Neural crest cell (in vitro differentiated cells): Measurements from ENCODE around the gene MYH15. TPM values are rescaled to one million over a fixed set of nuclear protein-coding genes. Genes with fewer than 3 reads are reported as not detected.

Source experiments
- DNase-seq: peaks from one replicate; pipeline ENCODE4 v3.0.0; 2021; ENCODE audit warnings: low read depth, mixed read lengths, low spot score
- H3K27ac Mint-ChIP-seq: one replicate; pipeline ENCODE4 v1.8.0; 2021; ENCODE audit warnings: mild to moderate bottlenecking, mixed read lengths; ENCODE audit not compliant: unreplicated experiment
- H3K27me3 Mint-ChIP-seq: 2 replicates; pipeline ENCODE4 v1.8.0; 2021; ENCODE audit warnings: low read depth, mild to moderate bottlenecking, mixed read lengths
- H3K36me3 Mint-ChIP-seq: 2 replicates; pipeline ENCODE4 v1.8.0; 2021; ENCODE audit warnings: low read depth, mild to moderate bottlenecking, mixed read lengths
- H3K4me1 Mint-ChIP-seq: 2 replicates; pipeline ENCODE4 v1.8.0; 2021; ENCODE audit warnings: mixed read lengths
- H3K4me3 Mint-ChIP-seq: one replicate; pipeline ENCODE4 v1.8.0; 2021; ENCODE audit warnings: mild to moderate bottlenecking, mixed read lengths
- H3K9me3 Mint-ChIP-seq: 2 replicates; pipeline ENCODE4 v1.8.0; 2021; ENCODE audit warnings: mixed read lengths
- total RNA-seq: library from RNA; stranded (reverse); gene quantifications from 2 replicates; pipeline ENCODE4 v1.2.1, GENCODE V29; 2021
- TF ChIP-seq, protein P1 (sequence below): fragments of 200-600 bp; sonication (generic); conservative IDR thresholded peaks from 2 replicates; pipeline ENCODE4 v1.5.0; 2021; ENCODE audit warnings: antibody characterized with exemption, mild to moderate bottlenecking

The MYH15 gene
- total RNA-seq, 1 donor from 2014 or later: 0.16 TPM

DNA sequence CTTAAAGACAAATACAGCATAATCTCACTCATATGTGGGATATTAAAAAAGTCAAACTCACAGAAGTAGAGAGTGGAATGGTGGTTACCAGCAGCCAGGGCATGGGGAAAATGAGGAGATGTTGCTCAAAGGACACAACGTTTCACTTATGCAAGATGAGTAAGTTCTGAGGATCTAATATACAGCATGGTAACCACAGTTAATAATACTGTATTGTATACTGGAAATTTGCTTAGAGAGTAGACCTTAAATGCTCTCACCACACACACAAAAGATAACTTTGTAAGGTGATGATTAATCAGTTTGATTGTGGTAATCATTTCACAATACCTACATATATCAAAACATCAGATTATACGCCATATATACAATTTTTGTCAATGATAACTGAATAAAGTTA, 60.0 kb downstream of the MYH15 start:
- Mint-ChIP-seq H3K27ac (no peak overlapping the region), H3K36me3 (peaks cover 7% of the 10 kb centered on the region), H3K4me3 (no peak overlapping the region), H3K4me1 (peaks cover under 1% of the 10 kb centered on the region), H3K9me3 (peaks cover 18% of the 10 kb centered on the region), H3K27me3 (no peaks in the 10 kb centered on the region)
- no peak for DNase-seq
- TF ChIP-seq, protein P1, sequence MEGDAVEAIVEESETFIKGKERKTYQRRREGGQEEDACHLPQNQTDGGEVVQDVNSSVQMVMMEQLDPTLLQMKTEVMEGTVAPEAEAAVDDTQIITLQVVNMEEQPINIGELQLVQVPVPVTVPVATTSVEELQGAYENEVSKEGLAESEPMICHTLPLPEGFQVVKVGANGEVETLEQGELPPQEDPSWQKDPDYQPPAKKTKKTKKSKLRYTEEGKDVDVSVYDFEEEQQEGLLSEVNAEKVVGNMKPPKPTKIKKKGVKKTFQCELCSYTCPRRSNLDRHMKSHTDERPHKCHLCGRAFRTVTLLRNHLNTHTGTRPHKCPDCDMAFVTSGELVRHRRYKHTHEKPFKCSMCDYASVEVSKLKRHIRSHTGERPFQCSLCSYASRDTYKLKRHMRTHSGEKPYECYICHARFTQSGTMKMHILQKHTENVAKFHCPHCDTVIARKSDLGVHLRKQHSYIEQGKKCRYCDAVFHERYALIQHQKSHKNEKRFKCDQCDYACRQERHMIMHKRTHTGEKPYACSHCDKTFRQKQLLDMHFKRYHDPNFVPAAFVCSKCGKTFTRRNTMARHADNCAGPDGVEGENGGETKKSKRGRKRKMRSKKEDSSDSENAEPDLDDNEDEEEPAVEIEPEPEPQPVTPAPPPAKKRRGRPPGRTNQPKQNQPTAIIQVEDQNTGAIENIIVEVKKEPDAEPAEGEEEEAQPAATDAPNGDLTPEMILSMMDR: no peak

DNA sequence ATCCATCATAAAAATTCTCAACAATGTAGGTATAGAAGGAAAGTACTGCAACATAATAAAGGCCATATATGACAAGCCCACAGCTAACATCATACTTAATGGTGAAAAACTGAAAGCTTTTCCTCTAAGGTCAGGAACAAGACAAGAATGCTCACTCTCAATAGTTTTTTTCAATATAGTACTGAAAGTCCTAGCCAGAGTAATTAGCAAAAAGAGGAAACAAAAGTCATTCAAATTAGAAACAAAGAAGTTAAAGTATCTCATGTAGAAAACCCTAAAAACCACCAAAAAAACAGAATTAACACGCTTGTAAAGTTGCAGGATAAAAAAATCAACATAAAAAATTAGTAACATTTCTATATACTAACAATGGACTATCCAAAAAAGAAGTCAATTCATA, 61.8 kb downstream of the MYH15 start:
- Mint-ChIP-seq H3K4me3 (no peak overlapping the region), H3K27me3 (no peaks in the 10 kb centered on the region), H3K36me3 (peaks cover 9% of the 10 kb centered on the region), H3K9me3 (peaks cover 20% of the 10 kb centered on the region), H3K4me1 (no peaks in the 10 kb centered on the region), H3K27ac (no peak overlapping the region)
- TF ChIP-seq, protein P1: no peak
- no peak for DNase-seq

DNA sequence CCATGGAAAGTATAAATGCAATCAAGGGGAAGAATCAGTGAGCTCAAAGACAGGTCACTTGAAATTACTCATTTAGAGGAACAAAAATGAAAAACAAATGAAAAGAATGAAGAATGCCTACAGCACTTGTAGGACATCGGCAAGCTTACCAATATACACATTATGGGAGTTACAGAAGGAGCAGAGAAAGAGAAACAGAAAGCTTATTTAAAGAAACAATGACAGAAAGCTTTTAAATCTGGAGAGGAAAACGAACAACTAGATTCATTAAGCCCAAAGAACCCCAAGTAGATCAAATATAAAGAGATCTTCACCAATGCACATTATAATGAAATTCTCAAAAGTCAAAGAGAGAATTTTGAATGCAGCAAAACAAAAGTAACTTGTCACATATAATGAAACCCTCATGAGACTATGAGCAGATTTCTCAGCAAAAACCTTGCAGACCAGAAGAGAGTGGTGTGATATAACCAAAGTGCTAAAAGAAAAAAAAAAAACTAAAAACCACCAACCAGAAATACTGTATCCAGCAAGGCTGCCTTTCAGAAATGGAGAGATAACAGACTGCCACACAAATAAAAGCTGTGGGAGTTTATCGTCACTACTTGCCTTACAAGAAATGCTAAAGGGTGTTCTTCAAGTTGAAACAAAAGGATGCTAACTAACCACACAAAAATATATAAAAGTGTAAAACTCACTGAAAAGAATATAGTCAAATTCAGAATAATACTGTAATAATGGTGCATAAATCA, 63.1 kb downstream of the MYH15 start:
- H3K36me3 Mint-ChIP-seq: peaks cover 9% of the 10 kb centered on the region
- no peak overlapping the region for H3K4me3 Mint-ChIP-seq
- H3K9me3 Mint-ChIP-seq: peaks cover 20% of the 10 kb centered on the region
- DNase-seq: no peak
- TF ChIP-seq, protein P1: no peak
- H3K27me3 Mint-ChIP-seq: no peaks in the 10 kb centered on the region
- H3K4me1 Mint-ChIP-seq: peaks cover 8% of the 10 kb centered on the region
- no peak overlapping the region for H3K27ac Mint-ChIP-seq

DNA sequence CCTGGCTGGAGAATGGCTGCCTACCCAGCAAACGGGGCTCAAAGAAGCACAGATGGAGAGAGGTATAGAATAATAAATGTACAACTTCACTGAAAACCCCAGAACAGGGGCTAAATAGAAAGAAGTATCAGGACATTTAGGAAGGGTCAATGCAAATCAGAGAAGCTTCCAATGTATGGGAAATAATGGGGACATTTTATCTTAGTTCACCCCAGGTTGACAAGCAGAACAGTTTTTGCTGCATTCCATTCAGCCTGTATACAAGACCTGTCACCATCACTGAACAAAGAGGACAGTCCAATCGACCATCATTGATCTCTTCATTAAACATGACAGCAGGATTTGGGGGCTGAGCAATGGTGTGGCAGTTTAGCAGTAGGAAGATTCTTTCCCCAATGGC, 68.1 kb downstream of the MYH15 start:
- TF ChIP-seq, protein P1: no peak
- DNase-seq: no peak
- H3K36me3 Mint-ChIP-seq: peaks cover 8% of the 10 kb centered on the region
- H3K9me3 Mint-ChIP-seq: peaks cover 8% of the 10 kb centered on the region
- H3K4me3 Mint-ChIP-seq: no peak overlapping the region
- H3K4me1 Mint-ChIP-seq: peaks cover 29% of the 10 kb centered on the region
- H3K27ac Mint-ChIP-seq: peak overlapping the region; percentile 40
- no peaks in the 10 kb centered on the region for H3K27me3 Mint-ChIP-seq

DNA sequence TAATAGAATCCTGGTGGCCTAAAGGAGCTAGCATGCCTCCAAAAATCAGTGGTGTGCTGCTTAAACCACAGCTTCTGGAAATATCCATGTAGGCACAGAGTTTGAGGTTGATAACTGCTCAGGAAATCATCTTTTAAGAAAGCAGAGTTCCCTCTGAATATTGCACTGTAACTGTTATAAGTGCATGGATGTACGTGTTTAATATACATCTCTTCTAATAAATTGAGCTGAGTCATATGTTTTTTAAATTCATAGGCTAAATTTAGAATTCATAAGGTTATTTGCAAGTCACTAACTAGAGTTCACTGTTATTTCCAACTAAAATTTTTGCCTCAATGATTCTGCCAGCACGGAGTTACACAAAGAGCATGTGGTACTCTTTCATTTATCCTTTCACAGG, 68.9 kb downstream of the MYH15 start:
- Mint-ChIP-seq H3K4me1 (peaks cover 29% of the 10 kb centered on the region), H3K36me3 (peaks cover 2% of the 10 kb centered on the region), H3K4me3 (no peak overlapping the region), H3K9me3 (peaks cover 3% of the 10 kb centered on the region), H3K27ac (no peak overlapping the region), H3K27me3 (no peaks in the 10 kb centered on the region)
- TF ChIP-seq, protein P1: no peak
- DNase-seq: no peak
